Measurements from ENCODE around the gene NQO2. TPM values are rescaled to one million over a fixed set of nuclear protein-coding genes. Genes with fewer than 3 reads are reported as not detected.

Gene NQO2
- total and polyA plus RNA-seq, 2 of the 13 experiments (the other 11 are each of a cell fraction or from before 2014, with no cell fraction given) = 32.2 to 56.5 TPM

DNA sequence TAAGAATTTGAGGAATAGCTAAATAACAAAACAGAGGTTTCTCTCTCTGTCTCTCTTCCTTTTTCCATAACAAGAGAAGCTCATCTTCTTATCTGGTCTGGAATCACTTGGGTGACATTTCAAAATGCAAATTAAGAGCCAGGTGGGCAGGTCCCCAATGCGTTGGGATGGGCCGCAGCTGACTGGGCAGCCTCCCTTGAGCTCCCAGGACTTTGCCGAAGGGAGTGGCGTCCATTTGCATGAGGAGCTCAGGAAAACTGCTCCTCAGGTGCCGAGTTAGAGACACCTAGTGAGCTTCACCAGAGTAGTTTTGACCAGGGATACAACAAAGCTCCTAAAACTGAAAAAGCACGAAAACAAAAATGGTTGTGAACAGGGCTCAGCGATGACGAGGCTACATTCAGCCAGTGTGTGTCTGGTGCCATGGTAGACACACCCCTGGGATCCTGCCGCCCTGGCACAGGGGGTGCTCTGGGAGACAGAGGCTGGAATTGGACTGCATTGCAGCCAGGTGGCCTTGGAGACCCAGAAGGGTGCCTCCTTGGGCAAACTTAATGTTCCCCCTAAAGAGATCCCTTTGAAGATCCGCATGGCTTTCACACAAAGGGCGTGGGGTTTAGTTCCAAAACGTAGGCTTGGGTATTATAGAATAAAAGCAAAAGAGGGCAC, 14.8 kb upstream of the NQO2 start:
- Histone ChIP-seq H3K79me2 (ENCODE audit: insufficient read depth, low read length) (no peaks in the 10 kb centered on the region), H3K4me1 (ENCODE audit: insufficient read depth, low read length) (peaks cover 69% of the 10 kb centered on the region), H3K9ac (ENCODE audit: insufficient read depth, low read depth, low read length) (no peak overlapping the region), H3K27me3 (ENCODE audit: control insufficient read depth in 1 of 2, insufficient read depth in 2 of 2, low read length in 2 of 2) (peaks cover 2 to 3% of the 10 kb centered on the region in 2 experiments; a peak in 2 of 5 replicates), H2AFZ (ENCODE audit: low read length) (no peak overlapping the region), H4K20me1 (ENCODE audit: insufficient read depth, low read length) (no peaks in the 10 kb centered on the region), H3K36me3 (replicated peaks in 1 of 2; ENCODE audit: control insufficient read depth in 1 of 2, insufficient read depth in 2 of 2, low read length in 2 of 2) (no peaks in the 10 kb centered on the region), H3K27ac (ENCODE audit: extremely low read length, insufficient read depth, low read length) (no peak overlapping the region), H3K4me2 (ENCODE audit: low read depth, low read length) (no peak overlapping the region; the same call in 1 of the 2 replicates), H3K4me3 (replicated peaks in 1 of 3; ENCODE audit: insufficient read depth in 1 of 3, low read depth in 2 of 3, low read length in 3 of 3) (no peak overlapping the region), H3K9me3 (ENCODE audit: low read length) (no peaks in the 10 kb centered on the region)
- no peak for TF ChIP-seq ONECUT2 (CRISPR knock-in tag; IDR thresholded peaks at IDR 0.05)
- TF ChIP-seq HIVEP1 (CRISPR knock-in tag; IDR thresholded peaks at IDR 0.05) = no peak
- no peak for TF ChIP-seq TBX3 (IDR thresholded peaks at IDR 0.05; ENCODE audit: borderline replicate concordance)
- TF ChIP-seq ZNF605 (CRISPR knock-in tag; IDR thresholded peaks at IDR 0.05) = no peak
- no peak for TF ChIP-seq NR2F6 (IDR thresholded peaks at IDR 0.05)
- no peak for TF ChIP-seq NR2F6 (CRISPR knock-in tag; IDR thresholded peaks at IDR 0.05)
- no peak for TF ChIP-seq NFE2L2 (IDR thresholded peaks at IDR 0.05; ENCODE audit: low read length)
- no peak for TF ChIP-seq MXD4 (CRISPR knock-in tag; IDR thresholded peaks at IDR 0.05)
- TF ChIP-seq, protein P1, sequence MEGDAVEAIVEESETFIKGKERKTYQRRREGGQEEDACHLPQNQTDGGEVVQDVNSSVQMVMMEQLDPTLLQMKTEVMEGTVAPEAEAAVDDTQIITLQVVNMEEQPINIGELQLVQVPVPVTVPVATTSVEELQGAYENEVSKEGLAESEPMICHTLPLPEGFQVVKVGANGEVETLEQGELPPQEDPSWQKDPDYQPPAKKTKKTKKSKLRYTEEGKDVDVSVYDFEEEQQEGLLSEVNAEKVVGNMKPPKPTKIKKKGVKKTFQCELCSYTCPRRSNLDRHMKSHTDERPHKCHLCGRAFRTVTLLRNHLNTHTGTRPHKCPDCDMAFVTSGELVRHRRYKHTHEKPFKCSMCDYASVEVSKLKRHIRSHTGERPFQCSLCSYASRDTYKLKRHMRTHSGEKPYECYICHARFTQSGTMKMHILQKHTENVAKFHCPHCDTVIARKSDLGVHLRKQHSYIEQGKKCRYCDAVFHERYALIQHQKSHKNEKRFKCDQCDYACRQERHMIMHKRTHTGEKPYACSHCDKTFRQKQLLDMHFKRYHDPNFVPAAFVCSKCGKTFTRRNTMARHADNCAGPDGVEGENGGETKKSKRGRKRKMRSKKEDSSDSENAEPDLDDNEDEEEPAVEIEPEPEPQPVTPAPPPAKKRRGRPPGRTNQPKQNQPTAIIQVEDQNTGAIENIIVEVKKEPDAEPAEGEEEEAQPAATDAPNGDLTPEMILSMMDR (CRISPR knock-in tag; IDR thresholded peaks at IDR 0.05) = no peak
- TF ChIP-seq TAF1 (CRISPR knock-in tag; IDR thresholded peaks at IDR 0.05) = no peak
- no peak for TF ChIP-seq HOXA5 (CRISPR knock-in tag; IDR thresholded peaks at IDR 0.05)
- no peak for TF ChIP-seq ZNF414 (CRISPR knock-in tag; IDR thresholded peaks at IDR 0.05)
- no peak for TF ChIP-seq ZBTB37 (CRISPR knock-in tag; IDR thresholded peaks at IDR 0.05)
- TF ChIP-seq ZNF75D (CRISPR knock-in tag; IDR thresholded peaks at IDR 0.05; ENCODE audit: borderline replicate concordance) = no peak
- 69% methylated on average over 12 of the region's 12 CpGs for WGBS (ENCODE audit: low lambda C conversion rate)
- ATAC-seq (no peak), FAIRE-seq (no peak), DNase-seq (ENCODE audit: low spot score) (no peak)
- intact Hi-C loops (cut with micrococcal nuclease; ENCODE audit: unreplicated experiment) (no loop called here), in situ Hi-C loops (cut with HindIII; ENCODE audit: extremely low pct_ligation_motif_present, low pct_unique_long_range_greater_than_20kb) (loop anchor here (5.0 kb wide), 1 partner anchor 33 kb away; no protein-coding TSS in a partner anchor)
- ChIA-PET CTCF (ENCODE audit: low intra/inter-chr PET ratio, low total read pairs) (no interaction called here), POLR2A (interaction anchor here (1.0 kb wide), 1 partner anchor 13 kb away, joined by 5 read pairs; the partner anchor contains the start of gene SERPINB6)
- BruUV-seq (replicated peaks) = no TSS peak
